Measurements from ENCODE around the gene DSCAML1. TPM values are rescaled to one million over a fixed set of nuclear protein-coding genes. Genes with fewer than 3 reads are reported as not detected.

Gene DSCAML1
- total RNA-seq, 2 donors from 2014 or later = 2.5 to 5.0 TPM

- no peak for DNase-seq (ENCODE audit: low spot score in 2 of 2)
- Mint-ChIP-seq H3K27ac (no peak overlapping the region), H3K36me3 (no peaks in the 10 kb centered on the region), H3K9me3 (no peaks in the 10 kb centered on the region)
- no peak for ATAC-seq
Observed at GRCh38 chr11:117480221-117480620, 316.8 kb downstream of the DSCAML1 start.

- Mint-ChIP-seq H3K27ac (no peak overlapping the region), H3K9me3 (no peaks in the 10 kb centered on the region), H3K36me3 (no peaks in the 10 kb centered on the region)
- peak in 1 of 2 donors; percentile 50 for ATAC-seq
- peak in 1 of 2 donors; percentile 43 for DNase-seq (ENCODE audit: low spot score in 2 of 2)
Observed at GRCh38 chr11:117479372-117479771, 317.6 kb downstream of the DSCAML1 start.

GRCh38 chr11:117478926-117479325 is 318.1 kb downstream of the DSCAML1 start:
- ATAC-seq = no peak
- no peaks in the 10 kb centered on the region for H3K36me3 Mint-ChIP-seq
- H3K27ac Mint-ChIP-seq = no peak overlapping the region
- no peak for DNase-seq (ENCODE audit: low spot score in 2 of 2)
- H3K9me3 Mint-ChIP-seq = no peaks in the 10 kb centered on the region

- Mint-ChIP-seq H3K36me3 (no peaks in the 10 kb centered on the region), H3K9me3 (no peaks in the 10 kb centered on the region), H3K27ac (no peak overlapping the region)
- ATAC-seq = no peak
- DNase-seq (ENCODE audit: low spot score in 2 of 2) = no peak
Observed at GRCh38 chr11:117478126-117478860, 318.7 kb downstream of the DSCAML1 start.

GRCh38 chr11:117477721-117478120 is 319.3 kb downstream of the DSCAML1 start:
- Mint-ChIP-seq H3K36me3 (no peaks in the 10 kb centered on the region), H3K9me3 (no peaks in the 10 kb centered on the region), H3K27ac (no peak overlapping the region)
- ATAC-seq = no peak
- no peak for DNase-seq (ENCODE audit: low spot score in 2 of 2)

- no peak for ATAC-seq
- no peak overlapping the region for H3K27ac Mint-ChIP-seq
- H3K36me3 Mint-ChIP-seq = no peaks in the 10 kb centered on the region
- H3K9me3 Mint-ChIP-seq = no peaks in the 10 kb centered on the region
- DNase-seq (ENCODE audit: low spot score in 2 of 2) = no peak
Observed at GRCh38 chr11:117476531-117477142, 320.4 kb downstream of the DSCAML1 start.

GRCh38 chr11:117475716-117476530 is 321.1 kb downstream of the DSCAML1 start:
- Mint-ChIP-seq H3K9me3 (no peaks in the 10 kb centered on the region), H3K27ac (no peak overlapping the region), H3K36me3 (no peaks in the 10 kb centered on the region)
- no peak for DNase-seq (ENCODE audit: low spot score in 2 of 2)
- no peak for ATAC-seq

GRCh38 chr11:117473481-117474091 is 323.4 kb downstream of the DSCAML1 start:
- no peaks in the 10 kb centered on the region for H3K36me3 Mint-ChIP-seq
- no peaks in the 10 kb centered on the region for H3K9me3 Mint-ChIP-seq
- DNase-seq (ENCODE audit: low spot score in 2 of 2) (no peak), ATAC-seq (no peak)
- H3K27ac Mint-ChIP-seq = peak overlapping the region in 1 of 2 donors; percentile 19

GRCh38 chr11:117471776-117472175 is 325.2 kb downstream of the DSCAML1 start:
- no peaks in the 10 kb centered on the region for H3K9me3 Mint-ChIP-seq
- no peak overlapping the region for H3K27ac Mint-ChIP-seq
- no peaks in the 10 kb centered on the region for H3K36me3 Mint-ChIP-seq
- DNase-seq (ENCODE audit: low spot score in 2 of 2) = no peak
- no peak for ATAC-seq

- Mint-ChIP-seq H3K36me3 (no peaks in the 10 kb centered on the region), H3K9me3 (no peaks in the 10 kb centered on the region), H3K27ac (no peak overlapping the region)
- DNase-seq (ENCODE audit: low spot score in 2 of 2) (no peak), ATAC-seq (no peak)
Observed at GRCh38 chr11:117470576-117470975, 326.4 kb downstream of the DSCAML1 start.

GRCh38 chr11:117468888-117469287 is 328.1 kb downstream of the DSCAML1 start:
- ATAC-seq (no peak), DNase-seq (ENCODE audit: low spot score in 2 of 2) (no peak)
- Mint-ChIP-seq H3K27ac (no peak overlapping the region), H3K9me3 (no peaks in the 10 kb centered on the region), H3K36me3 (no peaks in the 10 kb centered on the region)

GRCh38 chr11:117467770-117468169 is 329.2 kb downstream of the DSCAML1 start:
- DNase-seq (ENCODE audit: low spot score in 2 of 2) = no peak
- Mint-ChIP-seq H3K36me3 (no peaks in the 10 kb centered on the region), H3K27ac (no peak overlapping the region), H3K9me3 (no peaks in the 10 kb centered on the region)
- ATAC-seq = no peak

- DNase-seq (ENCODE audit: low spot score in 2 of 2) (no peak), ATAC-seq (no peak)
- Mint-ChIP-seq H3K9me3 (no peaks in the 10 kb centered on the region), H3K27ac (no peak overlapping the region), H3K36me3 (no peaks in the 10 kb centered on the region)
Observed at GRCh38 chr11:117466966-117467365, 330.1 kb downstream of the DSCAML1 start.

GRCh38 chr11:117465236-117465997 is 331.6 kb downstream of the DSCAML1 start:
- Mint-ChIP-seq H3K27ac (no peak overlapping the region), H3K36me3 (no peaks in the 10 kb centered on the region), H3K9me3 (no peaks in the 10 kb centered on the region)
- DNase-seq (ENCODE audit: low spot score in 2 of 2) (no peak), ATAC-seq (no peak)

- no peak for ATAC-seq
- no peak overlapping the region for H3K27ac Mint-ChIP-seq
- DNase-seq (ENCODE audit: low spot score in 2 of 2) = no peak
- H3K9me3 Mint-ChIP-seq = no peaks in the 10 kb centered on the region
- no peaks in the 10 kb centered on the region for H3K36me3 Mint-ChIP-seq
Observed at GRCh38 chr11:117464778-117465177, 332.2 kb downstream of the DSCAML1 start.

- H3K27ac Mint-ChIP-seq = no peak overlapping the region
- DNase-seq (ENCODE audit: low spot score in 2 of 2) (no peak), ATAC-seq (no peak)
- H3K36me3 Mint-ChIP-seq = no peaks in the 10 kb centered on the region
- H3K9me3 Mint-ChIP-seq = no peaks in the 10 kb centered on the region
Observed at GRCh38 chr11:117462864-117463247, 334.2 kb downstream of the DSCAML1 start.

Measured in activated naive CD4-positive, alpha-beta T cell treated with anti-CD3 and anti-CD28 coated beads, Interleukin-2, amount 50 U/mL, for 72 hours (primary cell).